ENCODE measurements around the gene FGF8.
"Not testable (repeated sequence)": the region's sequence is repeated elsewhere in the genome, so short reads cannot be mapped to it uniquely, and the experiment has no call there.

The FGF8 gene

GRCh38 chr10:101775273-101776160, at the start of gene FGF8:
FGF8 (minus strand) TSS chr10:101776114; CDS start chr10:101775900, 214 bp downstream.
- DNase-seq (ENCODE audit: low read depth in 1 of 2, low spot score in 1 of 2): no peak

- DNase-seq (ENCODE audit: low read depth in 1 of 2, low spot score in 1 of 2): no peak
Observed at GRCh38 chr10:101824736-101825135, 48.8 kb upstream of the FGF8 start.

- DNase-seq (ENCODE audit: low read depth in 1 of 2, low spot score in 1 of 2): no peak
Observed at GRCh38 chr10:101818872-101819633, 43.1 kb upstream of the FGF8 start.

GRCh38 chr10:101818119-101818871, 42.4 kb upstream of the FGF8 start, which contains the start of gene OGA:
OGA (minus strand) TSS chr10:101818444; CDS start chr10:101818022, 422 bp downstream.
- peak; percentile 92 to 95 for DNase-seq (ENCODE audit: low read depth in 1 of 2, low spot score in 1 of 2)

- no peak for DNase-seq (ENCODE audit: low read depth in 1 of 2, low spot score in 1 of 2)
Observed at GRCh38 chr10:101817337-101818118, 41.6 kb upstream of the FGF8 start.

GRCh38 chr10:101816913-101817336, 41.0 kb upstream of the FGF8 start:
- DNase-seq (ENCODE audit: low read depth in 1 of 2, low spot score in 1 of 2): no peak

- no peak for DNase-seq (ENCODE audit: low read depth in 1 of 2, low spot score in 1 of 2)
Observed at GRCh38 chr10:101816376-101816775, 40.5 kb upstream of the FGF8 start.

- DNase-seq (ENCODE audit: low read depth in 1 of 2, low spot score in 1 of 2): no peak
Observed at GRCh38 chr10:101814466-101815071, 38.7 kb upstream of the FGF8 start.

- DNase-seq (ENCODE audit: low read depth in 1 of 2, low spot score in 1 of 2): no peak
Observed at GRCh38 chr10:101812606-101813005, 36.7 kb upstream of the FGF8 start.

GRCh38 chr10:101807158-101807557, 31.2 kb upstream of the FGF8 start:
- DNase-seq (ENCODE audit: low read depth in 1 of 2, low spot score in 1 of 2): no peak

GRCh38 chr10:101803511-101803910, 27.6 kb upstream of the FGF8 start:
- DNase-seq (ENCODE audit: low read depth in 1 of 2, low spot score in 1 of 2): no peak

- no peak for DNase-seq (ENCODE audit: low read depth in 1 of 2, low spot score in 1 of 2)
Observed at GRCh38 chr10:101797403-101798059, 21.6 kb upstream of the FGF8 start.

- no peak for DNase-seq (ENCODE audit: low read depth in 1 of 2, low spot score in 1 of 2)
Observed at GRCh38 chr10:101793526-101793925, 17.6 kb upstream of the FGF8 start.

GRCh38 chr10:101789686-101790085, 13.8 kb upstream of the FGF8 start:
- DNase-seq (ENCODE audit: low read depth in 1 of 2, low spot score in 1 of 2): no peak

- DNase-seq (ENCODE audit: low read depth in 1 of 2, low spot score in 1 of 2): not testable (repeated sequence)
Observed at GRCh38 chr10:101789231-101789630, 13.3 kb upstream of the FGF8 start.

GRCh38 chr10:101785801-101786200, 9.9 kb upstream of the FGF8 start:
- no peak for DNase-seq (ENCODE audit: low read depth in 1 of 2, low spot score in 1 of 2)

- DNase-seq (ENCODE audit: low read depth in 1 of 2, low spot score in 1 of 2): no peak
Observed at GRCh38 chr10:101784558-101784957, 8.6 kb upstream of the FGF8 start.

- no peak for DNase-seq (ENCODE audit: low read depth in 1 of 2, low spot score in 1 of 2)
Observed at GRCh38 chr10:101783736-101784118, 7.8 kb upstream of the FGF8 start.

Data from stimulated activated CD4-positive, alpha-beta T cell treated with anti-CD3 and anti-CD28 coated beads, Interleukin-15, amount 100 ng/mL, for 1 hour (primary cell).